Muscle layer of colon (tissue), 2 donors: Measurements from ENCODE around the gene ALG12.

Experiments
- H3K27ac ChIP-seq: one replicate; pipeline ENCODE4 v1.7.0; 2013; ENCODE audit warnings: low read depth, mild to moderate bottlenecking, low read length, moderate library complexity
- H3K27me3 ChIP-seq, 2 donors: one replicate each; pipeline ENCODE4 v1.7.0; 2013; ENCODE audit warnings: low read length in 2 of 2, mild to moderate bottlenecking in 2 of 2; ENCODE audit not compliant: insufficient read depth in 2 of 2, control insufficient read depth in 1 of 2
- H3K36me3 ChIP-seq: one replicate; pipeline ENCODE4 v1.7.0; 2013; ENCODE audit warnings: mild to moderate bottlenecking, low read length; ENCODE audit not compliant: insufficient read depth
- H3K4me1 ChIP-seq: one replicate; pipeline ENCODE4 v1.7.0; 2013; ENCODE audit warnings: mild to moderate bottlenecking, low read length; ENCODE audit not compliant: insufficient read depth
- H3K4me3 ChIP-seq, 2 donors: one replicate each; pipeline ENCODE4 v1.7.0; 2013; ENCODE audit warnings: low read length in 2 of 2, low read depth in 1 of 2, mild to moderate bottlenecking in 1 of 2, moderate library complexity in 1 of 2
- H3K9ac ChIP-seq: one replicate; pipeline ENCODE4 v1.7.0; 2013; ENCODE audit warnings: low read length
- H3K9me3 ChIP-seq: one replicate; pipeline ENCODE4 v1.7.0; 2013; ENCODE audit warnings: mild to moderate bottlenecking, low read length
- donor health status: abdominal sarcoma.
- donor health status: Adenocarcinoma of cecum.

The ALG12 gene

DNA sequence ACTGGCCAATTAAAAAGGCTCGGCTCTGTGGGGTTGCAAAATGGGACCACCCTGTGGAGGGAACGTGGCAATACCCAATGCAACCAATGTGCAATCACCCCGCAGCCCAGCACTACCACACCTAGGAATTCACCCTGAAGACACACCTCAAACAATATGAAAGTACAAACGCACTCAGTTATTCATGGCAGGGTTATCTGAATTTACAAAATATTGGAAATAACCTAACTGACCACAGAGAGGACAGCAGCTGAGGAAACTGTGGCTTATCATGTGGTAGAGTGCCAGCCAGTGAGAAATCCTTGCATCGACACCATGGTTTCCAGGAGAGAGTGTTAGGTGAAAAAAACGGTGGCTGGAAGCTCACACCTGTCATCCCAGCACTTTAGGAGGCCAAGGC lies 18.7 kb downstream of the ALG12 start:
- H3K9ac ChIP-seq = no peak overlapping the region
- H3K4me3 ChIP-seq = no peak overlapping the region
- peaks cover 33% of the 10 kb centered on the region for H3K36me3 ChIP-seq
- no peak overlapping the region for H3K27ac ChIP-seq
- H3K27me3 ChIP-seq = no peaks in the 10 kb centered on the region
- H3K9me3 ChIP-seq = no peaks in the 10 kb centered on the region
- H3K4me1 ChIP-seq = no peaks in the 10 kb centered on the region

DNA sequence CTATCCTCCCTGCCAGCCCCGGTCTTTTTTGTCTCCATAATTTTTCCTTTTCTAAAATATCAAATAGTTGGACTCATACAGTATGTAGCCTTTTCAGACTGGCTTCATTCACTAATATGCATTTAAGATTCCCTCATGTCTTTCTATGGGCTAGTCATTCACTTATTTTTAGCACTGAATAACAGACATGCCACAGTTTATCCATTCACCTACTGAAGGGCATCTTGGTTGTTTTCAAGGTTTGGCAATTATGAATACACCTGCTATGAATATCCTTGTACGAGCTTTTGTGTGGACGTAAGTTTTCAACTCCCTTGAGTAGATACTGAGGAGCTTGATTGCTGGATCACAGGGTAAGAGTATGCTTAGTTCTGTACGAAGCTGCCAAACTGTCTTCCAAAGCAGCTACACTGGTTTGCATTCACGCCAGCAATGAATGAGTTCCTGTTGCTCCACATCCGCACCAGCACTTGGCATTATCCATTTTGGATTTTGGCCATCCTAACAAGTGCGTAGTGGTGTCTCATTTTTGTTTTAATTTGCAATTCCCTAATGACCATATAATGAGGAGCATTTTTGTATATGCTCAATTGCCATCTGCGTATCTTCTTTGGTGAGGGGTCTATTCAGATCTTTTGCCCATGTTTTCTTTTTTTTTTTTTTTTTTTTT lies 21.1 kb downstream of the ALG12 start:
- Histone ChIP-seq H3K36me3 (peaks cover 14% of the 10 kb centered on the region), H3K27me3 (no peaks in the 10 kb centered on the region), H3K9me3 (no peaks in the 10 kb centered on the region), H3K4me1 (no peaks in the 10 kb centered on the region), H3K9ac (no peak overlapping the region), H3K27ac (no peak overlapping the region), H3K4me3 (no peak overlapping the region)

- Histone ChIP-seq H3K9ac (no peak overlapping the region), H3K4me1 (no peaks in the 10 kb centered on the region), H3K9me3 (no peaks in the 10 kb centered on the region), H3K36me3 (peaks cover 4% of the 10 kb centered on the region), H3K27me3 (no peaks in the 10 kb centered on the region), H3K27ac (no peak overlapping the region), H3K4me3 (no peak overlapping the region)
These were observed 22.0 kb downstream of the ALG12 start for GRCh38 chr22:49896201-49896600.

GRCh38 chr22:49894322-49895054 lies 23.8 kb downstream of the ALG12 start:
- Histone ChIP-seq H3K4me3 (no peak overlapping the region), H3K27ac (no peak overlapping the region), H3K9me3 (no peaks in the 10 kb centered on the region), H3K36me3 (no peaks in the 10 kb centered on the region), H3K9ac (no peak overlapping the region), H3K27me3 (no peaks in the 10 kb centered on the region), H3K4me1 (no peaks in the 10 kb centered on the region)

DNA sequence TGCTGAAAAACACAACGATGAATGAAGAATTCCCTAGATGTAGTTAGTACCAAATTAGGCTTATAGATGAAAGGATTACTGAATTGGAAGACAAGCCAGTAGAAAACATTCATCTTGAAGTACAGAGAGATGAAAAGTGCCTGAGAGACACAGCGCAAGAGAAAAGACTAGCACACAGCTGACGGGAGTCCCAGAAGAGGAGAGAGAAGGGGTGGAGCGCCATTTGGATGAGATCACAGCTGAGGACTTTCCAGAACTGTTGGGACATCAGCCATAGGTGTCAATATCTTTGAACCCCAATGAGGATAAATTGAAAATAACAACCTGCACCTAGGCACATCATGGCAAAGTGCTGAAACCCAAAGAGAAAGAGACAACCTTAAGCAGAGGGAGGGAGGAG lies 25.2 kb downstream of the ALG12 start:
- H3K4me1 ChIP-seq = no peaks in the 10 kb centered on the region
- no peak overlapping the region for H3K27ac ChIP-seq
- no peaks in the 10 kb centered on the region for H3K27me3 ChIP-seq
- peaks cover 6% of the 10 kb centered on the region for H3K36me3 ChIP-seq
- no peak overlapping the region for H3K4me3 ChIP-seq
- H3K9ac ChIP-seq = no peak overlapping the region
- no peaks in the 10 kb centered on the region for H3K9me3 ChIP-seq

DNA sequence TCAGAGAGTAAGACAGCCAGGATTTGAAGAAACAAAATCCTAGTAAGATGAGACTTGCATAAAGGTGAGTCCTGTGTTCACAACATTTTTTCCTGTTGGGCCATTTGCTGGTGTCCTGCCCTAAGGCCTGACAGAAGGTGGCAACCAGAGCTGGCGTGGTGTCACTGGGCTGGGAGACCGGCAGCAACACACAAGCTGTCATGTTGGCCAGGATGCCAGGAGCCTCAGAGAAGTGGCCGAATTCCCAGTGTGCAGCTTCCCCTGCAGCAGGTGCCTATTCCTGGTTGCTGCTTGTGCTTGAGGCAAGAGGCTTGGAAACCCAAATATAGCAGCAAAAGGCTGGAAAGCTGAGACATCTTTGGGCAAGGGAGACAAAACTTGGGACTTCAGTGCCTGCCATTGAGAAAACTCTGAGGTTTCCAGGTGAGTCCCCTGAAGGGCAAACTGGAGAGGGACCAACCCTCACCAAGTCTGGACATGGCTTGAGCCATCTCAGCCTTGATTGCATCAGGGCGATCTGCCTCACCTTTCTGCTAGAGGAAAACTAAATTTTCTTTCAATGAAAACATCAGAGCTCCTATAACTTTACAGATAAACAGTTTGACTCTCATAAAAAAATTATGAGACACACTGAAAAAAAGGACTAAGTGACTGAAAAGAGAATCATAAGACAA lies 25.9 kb downstream of the ALG12 start:
- Histone ChIP-seq H3K27me3 (no peaks in the 10 kb centered on the region), H3K9ac (no peak overlapping the region), H3K36me3 (peaks cover 10% of the 10 kb centered on the region), H3K27ac (no peak overlapping the region), H3K4me3 (no peak overlapping the region), H3K9me3 (no peaks in the 10 kb centered on the region), H3K4me1 (no peaks in the 10 kb centered on the region)

- Histone ChIP-seq H3K36me3 (peaks cover 36% of the 10 kb centered on the region), H3K27me3 (no peaks in the 10 kb centered on the region), H3K9ac (no peak overlapping the region), H3K9me3 (no peaks in the 10 kb centered on the region), H3K27ac (no peak overlapping the region), H3K4me3 (no peak overlapping the region), H3K4me1 (no peaks in the 10 kb centered on the region)
These were observed 29.2 kb downstream of the ALG12 start for GRCh38 chr22:49889071-49889470.

DNA sequence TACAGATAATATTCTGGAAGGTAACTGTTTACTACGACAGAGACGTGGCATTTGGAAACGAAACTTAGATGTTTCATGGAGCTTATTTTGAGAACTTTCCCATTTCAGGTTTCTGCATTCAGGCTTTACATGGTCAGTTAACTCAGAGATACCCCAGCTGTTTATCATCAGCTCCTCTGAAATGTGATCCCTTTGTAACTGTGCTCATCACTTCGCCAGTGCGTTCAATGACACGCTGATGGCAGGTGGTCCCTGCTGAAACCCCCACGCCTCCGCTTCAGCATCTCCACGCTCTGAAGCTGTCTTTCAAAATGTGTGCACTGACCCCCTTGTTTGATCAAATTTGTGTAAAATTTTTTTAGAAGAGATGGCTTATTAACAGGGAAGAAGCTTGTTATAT lies 30.5 kb downstream of the ALG12 start:
- Histone ChIP-seq H3K36me3 (peaks cover 36% of the 10 kb centered on the region), H3K9me3 (no peaks in the 10 kb centered on the region), H3K9ac (no peak overlapping the region), H3K27ac (no peak overlapping the region), H3K4me1 (no peaks in the 10 kb centered on the region), H3K4me3 (no peak overlapping the region), H3K27me3 (no peaks in the 10 kb centered on the region)

DNA sequence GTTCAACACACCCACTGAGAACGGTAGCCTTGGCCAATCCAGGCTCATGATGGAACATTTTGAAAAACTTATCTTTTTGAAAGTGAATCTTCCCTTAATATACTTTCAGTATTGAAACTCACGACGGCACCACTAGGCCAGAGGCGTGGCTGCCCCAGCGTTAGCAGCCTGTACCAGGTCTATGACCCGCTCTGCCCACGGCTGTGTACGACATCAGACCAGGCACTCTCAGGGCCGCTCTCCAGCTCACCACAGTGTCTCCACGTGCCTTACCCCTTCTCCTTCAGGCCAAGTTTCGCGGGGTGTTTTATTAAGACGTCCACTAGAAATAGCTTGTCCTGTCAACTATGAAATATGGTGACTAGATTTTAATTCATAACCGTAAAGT lies 31.2 kb downstream of the ALG12 start:
- no peaks in the 10 kb centered on the region for H3K9me3 ChIP-seq
- H3K27ac ChIP-seq = no peak overlapping the region
- no peak overlapping the region for H3K9ac ChIP-seq
- no peak overlapping the region for H3K4me3 ChIP-seq
- no peaks in the 10 kb centered on the region for H3K4me1 ChIP-seq
- peaks cover 36% of the 10 kb centered on the region for H3K36me3 ChIP-seq
- no peaks in the 10 kb centered on the region for H3K27me3 ChIP-seq

- peaks cover 36% of the 10 kb centered on the region for H3K36me3 ChIP-seq
- H3K4me3 ChIP-seq = no peak overlapping the region
- H3K27ac ChIP-seq = no peak overlapping the region
- H3K4me1 ChIP-seq = no peaks in the 10 kb centered on the region
- no peaks in the 10 kb centered on the region for H3K9me3 ChIP-seq
- no peaks in the 10 kb centered on the region for H3K27me3 ChIP-seq
- H3K9ac ChIP-seq = no peak overlapping the region
These were observed 31.7 kb downstream of the ALG12 start for GRCh38 chr22:49886346-49887063.

DNA sequence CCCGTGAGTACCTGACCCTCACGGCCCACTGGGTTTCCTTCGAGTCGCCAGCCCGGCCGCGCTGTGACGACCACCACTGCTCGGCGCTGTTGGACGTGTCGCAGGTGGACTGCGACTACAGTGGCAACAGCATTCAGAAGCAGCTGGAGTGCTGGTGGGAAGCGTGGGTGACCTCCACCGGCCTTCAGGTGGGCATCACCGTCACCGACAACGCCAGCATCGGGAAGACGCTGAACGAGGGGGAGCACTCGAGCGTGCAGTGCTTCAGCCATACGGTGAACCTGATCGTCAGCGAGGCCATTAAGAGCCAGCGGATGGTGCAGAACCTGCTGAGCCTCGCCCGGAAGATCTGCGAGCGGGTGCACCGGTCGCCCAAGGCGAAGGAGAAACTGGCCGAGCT lies 32.4 kb downstream of the ALG12 start:
- no peaks in the 10 kb centered on the region for H3K9me3 ChIP-seq
- H3K27me3 ChIP-seq = no peaks in the 10 kb centered on the region
- no peak overlapping the region for H3K9ac ChIP-seq
- H3K4me1 ChIP-seq = no peaks in the 10 kb centered on the region
- no peak overlapping the region for H3K4me3 ChIP-seq
- no peak overlapping the region for H3K27ac ChIP-seq
- peaks cover 36% of the 10 kb centered on the region for H3K36me3 ChIP-seq
